ENCODE results near the gene KRT86.
"Not testable (repeated sequence)": the region's sequence is repeated elsewhere in the genome, so short reads cannot be mapped to it uniquely, and the experiment has no call there.

KRT86 gene

DNA sequence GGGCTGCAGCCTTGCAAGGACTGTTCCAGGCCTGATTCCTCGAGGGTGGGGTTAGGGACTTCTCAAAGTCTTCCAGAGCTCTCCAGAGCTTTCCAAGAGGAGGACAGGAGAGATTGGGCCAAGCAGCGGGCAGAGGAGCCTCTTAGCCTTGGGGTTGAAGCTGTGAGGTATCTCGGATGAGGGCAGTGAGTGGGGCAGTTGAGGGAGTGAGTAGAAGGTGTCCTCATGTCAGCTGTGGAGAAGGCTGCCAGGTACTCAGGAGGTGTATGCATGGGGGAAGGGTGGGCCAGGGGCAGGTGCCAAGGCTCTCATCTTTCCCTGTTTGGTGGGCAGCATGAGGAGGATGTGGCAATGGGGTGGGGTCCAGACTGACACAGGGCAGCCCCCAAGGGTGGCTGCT, 39.0 kb downstream of the KRT86 start:
- DNase-seq (ENCODE audit: low spot score): no peak

- no peak for DNase-seq (ENCODE audit: low spot score)
Observed at GRCh38 chr12:52313926-52314325, 39.5 kb downstream of the KRT86 start.

GRCh38 chr12:52314511-52314910, 40.1 kb downstream of the KRT86 start:
- DNase-seq (ENCODE audit: low spot score): no peak

GRCh38 chr12:52315721-52316120, 41.3 kb downstream of the KRT86 start:
- DNase-seq (ENCODE audit: low spot score): not testable (repeated sequence)

DNA sequence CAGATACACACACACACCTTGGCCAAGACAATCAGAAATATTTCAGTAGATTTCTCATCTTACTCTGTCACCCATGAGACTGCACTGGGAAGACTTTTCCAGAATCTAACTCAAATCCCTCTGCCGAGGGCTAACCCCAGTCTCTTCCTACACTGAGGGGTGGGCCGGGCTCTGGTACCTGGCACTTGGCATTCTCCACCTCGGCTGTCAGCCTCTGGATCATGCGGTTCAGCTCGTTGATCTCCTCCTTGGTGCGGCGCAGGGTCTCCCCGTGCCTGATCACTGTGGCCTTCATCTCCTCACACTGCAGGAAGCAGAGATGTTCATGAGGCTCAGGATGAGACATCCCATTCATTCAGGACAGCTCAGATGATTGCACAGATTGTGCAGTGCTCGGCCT, 41.8 kb downstream of the KRT86 start:
- no peak for DNase-seq (ENCODE audit: low spot score)

DNA sequence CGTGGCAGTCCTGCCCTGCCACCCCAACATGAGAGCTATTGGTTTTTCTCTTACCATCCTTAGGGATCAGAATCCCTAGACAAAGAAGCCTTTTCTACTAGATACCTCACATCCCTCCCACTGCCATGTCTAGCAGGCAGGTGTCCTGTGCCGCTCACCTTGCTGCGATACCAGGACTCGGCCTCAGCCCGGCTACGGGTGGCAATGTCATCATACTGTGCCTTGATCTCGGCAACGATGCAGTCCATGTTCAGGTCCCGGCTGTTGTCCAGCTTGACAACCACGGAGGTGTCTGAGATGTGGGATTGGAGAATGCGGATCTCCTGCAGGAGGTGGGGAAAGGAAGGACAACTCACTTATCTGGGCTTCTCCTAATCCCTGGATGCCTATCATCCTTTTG, 42.3 kb downstream of the KRT86 start:
- DNase-seq (ENCODE audit: low spot score): no peak

DNA sequence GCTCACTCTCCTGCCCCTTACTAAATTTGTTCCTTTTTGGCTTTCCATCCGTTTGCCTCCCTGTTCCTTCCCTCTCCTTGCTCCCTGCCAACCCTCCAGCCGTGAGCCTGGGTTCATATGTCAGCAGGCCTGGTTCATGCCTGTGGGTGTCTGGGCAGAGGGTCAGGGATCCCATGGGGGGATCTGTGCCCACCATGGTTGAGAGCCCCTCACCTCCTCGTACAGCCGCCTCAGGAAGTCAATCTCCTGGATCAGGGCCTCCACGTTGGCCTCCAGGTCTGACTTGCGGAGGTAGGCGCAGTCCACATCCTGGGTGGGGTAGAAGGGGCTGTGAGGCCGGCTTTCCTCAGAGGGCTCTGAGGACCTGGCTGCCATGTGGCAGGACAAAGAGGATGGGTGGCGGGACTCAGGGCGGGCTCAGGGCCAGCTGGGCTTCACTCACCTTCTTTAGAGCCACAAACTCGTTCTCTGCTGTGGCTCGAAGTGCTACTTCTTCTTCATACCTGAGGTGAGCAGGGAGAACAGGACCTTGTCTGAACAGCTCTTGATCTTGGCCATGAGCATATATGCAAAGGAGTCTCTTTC, 43.1 kb downstream of the KRT86 start:
- no peak for DNase-seq (ENCODE audit: low spot score)

- no peak for DNase-seq (ENCODE audit: low spot score)
Observed at GRCh38 chr12:52318241-52318990, 44.0 kb downstream of the KRT86 start.

- DNase-seq (ENCODE audit: low spot score): no peak
Observed at GRCh38 chr12:52319097-52319496, 44.7 kb downstream of the KRT86 start.

DNA sequence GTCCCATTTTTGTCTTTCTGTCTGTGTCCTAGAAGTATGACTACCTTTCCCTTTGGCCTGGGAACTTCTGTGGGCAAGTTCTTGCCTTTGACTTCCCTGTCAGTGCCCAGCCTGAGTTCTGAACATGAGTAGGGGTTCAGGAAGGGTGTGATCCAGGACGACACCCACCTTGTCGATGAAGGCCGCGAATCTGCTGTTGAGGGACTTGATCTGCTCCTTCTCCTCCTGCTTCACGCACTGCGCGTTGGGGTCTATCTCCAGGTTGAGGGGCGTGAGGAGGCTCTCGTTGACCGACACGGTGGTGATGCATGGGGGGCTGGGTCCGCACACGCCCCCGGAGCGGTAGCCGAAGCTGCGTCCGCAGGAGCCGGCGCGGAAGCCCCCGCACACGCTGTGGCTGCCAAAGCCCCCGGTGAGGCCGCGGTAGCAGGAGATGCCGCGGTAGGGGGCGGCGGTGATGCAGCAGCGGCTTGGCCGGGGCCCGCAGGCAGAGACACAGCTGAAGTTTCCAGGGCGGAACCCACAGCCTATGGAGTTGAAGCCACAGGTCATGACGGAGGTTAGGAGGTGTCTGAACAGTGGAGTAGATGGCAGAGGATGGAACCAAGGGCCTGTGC, 46.4 kb downstream of the KRT86 start, which contains the start of gene KRT83:
Gene KRT83, minus strand, starts transcription at position 615 of the 617 bp plus-strand sequence. Its CDS starts 63 bp downstream, at position 552.
- no peak for DNase-seq (ENCODE audit: low spot score)

DNA sequence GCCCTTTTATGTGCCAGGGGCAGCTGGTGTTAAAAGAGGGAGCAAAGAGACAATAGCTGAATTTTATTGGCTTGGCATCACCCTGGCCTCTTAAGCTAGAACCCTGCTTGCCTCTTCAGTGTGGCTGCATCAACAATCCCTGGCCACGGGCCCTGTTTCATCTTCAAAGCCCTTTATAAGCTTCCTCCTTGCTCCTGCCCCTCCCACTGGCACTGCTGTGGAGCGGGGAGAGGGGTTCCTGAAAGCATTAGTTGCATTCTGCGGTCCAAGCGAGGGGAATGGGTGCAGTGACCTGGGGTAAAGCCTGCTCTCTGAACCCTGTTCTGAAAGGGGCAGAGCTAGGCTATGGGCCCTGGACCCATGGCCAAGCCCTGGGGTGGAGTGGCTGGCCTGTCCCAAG, 47.0 kb downstream of the KRT86 start:
- no peak for DNase-seq (ENCODE audit: low spot score)

DNA sequence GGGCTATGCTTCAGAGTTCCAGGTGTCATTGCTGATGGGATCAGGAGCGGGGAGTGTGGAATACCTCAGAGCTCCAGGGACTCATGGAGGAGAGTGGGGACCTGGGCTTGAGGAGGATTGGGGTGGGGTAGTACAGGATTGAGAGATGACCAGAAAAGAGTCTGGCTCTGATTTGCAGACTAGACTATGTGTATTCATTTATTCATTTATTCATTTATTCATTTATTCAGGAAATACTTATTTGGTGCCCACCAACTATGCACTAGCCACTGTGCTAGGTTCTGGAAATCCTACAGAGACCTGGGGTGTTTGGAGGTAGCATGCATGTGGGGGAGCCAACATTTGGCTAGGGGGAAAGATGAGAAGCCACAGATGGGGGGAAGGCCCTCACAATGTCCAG, 47.6 kb downstream of the KRT86 start:
- DNase-seq (ENCODE audit: low spot score): no peak

DNA sequence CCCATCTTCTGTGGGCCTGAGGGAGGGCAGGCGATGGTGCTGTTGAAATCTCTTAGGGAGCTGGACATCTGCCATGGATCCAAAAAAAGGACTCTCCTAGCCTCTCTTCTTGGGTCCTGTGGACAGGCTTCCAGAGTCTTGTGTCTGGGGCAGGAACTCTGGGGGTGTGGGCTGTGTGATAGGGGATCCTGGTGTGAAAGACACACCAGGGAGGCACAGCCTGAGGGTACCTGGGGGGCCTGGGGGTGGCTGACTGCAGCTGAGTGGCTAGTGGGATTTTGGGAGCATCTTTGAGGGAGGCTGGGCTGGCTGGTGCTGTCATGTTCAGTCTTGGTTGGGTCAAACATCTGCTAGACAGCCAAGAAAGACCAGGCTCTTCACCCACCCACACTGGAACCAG, 48.6 kb downstream of the KRT86 start:
- DNase-seq (ENCODE audit: low spot score): no peak

DNA sequence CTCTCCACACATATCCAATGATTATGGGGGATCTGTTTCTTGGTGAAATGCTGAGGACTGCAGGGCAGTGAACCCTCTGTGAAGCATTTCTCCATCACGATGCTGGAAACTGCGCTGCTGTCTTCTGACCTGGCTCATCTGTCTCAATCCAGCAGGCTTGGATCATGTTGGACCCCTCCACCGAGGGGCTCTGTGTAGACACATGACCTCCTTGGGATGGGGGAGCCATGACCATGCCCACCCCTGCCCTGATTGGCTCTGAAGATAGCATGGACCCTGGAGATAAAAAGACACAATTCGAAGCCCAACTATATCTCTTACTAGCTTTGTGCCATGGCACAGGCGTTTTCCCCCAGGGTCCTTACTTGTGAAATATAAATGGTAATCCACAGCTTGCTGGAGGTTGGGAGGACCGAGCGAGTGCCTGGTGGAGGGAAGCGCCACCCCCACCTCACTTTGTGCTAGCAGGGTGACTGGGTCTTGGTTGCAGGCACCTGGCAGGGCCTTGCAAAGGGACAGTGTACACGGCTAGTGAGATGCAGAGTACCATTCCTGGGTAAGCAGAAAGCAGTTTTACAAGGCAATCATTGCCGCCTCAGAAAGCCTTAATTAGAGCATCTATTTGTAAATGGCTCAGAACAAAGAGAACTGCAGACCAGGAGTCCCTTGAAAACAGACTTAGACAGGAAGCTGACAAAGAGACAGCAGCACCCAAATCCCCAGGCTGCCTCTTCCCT, 49.1 kb downstream of the KRT86 start:
- DNase-seq (ENCODE audit: low spot score): no peak

DNA sequence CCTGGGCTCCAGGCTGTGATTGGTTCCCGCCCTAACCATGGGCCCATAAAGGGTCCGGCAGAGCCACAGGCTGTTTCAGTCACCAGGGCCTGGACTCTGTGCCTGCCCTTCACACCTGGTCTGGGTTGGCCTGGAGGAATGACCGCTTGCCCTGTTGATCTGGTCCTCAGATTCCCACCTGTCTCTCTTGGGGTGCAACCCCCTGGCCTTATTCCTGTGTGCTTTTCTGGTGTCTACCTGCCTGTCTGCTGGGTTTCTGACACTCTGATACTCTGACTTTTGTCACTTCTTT, 49.7 kb downstream of the KRT86 start:
- no peak for DNase-seq (ENCODE audit: low spot score)

- peak; percentile 57 for DNase-seq (ENCODE audit: low spot score)
Observed at GRCh38 chr12:52327052-52327829, 52.8 kb downstream of the KRT86 start.

DNA sequence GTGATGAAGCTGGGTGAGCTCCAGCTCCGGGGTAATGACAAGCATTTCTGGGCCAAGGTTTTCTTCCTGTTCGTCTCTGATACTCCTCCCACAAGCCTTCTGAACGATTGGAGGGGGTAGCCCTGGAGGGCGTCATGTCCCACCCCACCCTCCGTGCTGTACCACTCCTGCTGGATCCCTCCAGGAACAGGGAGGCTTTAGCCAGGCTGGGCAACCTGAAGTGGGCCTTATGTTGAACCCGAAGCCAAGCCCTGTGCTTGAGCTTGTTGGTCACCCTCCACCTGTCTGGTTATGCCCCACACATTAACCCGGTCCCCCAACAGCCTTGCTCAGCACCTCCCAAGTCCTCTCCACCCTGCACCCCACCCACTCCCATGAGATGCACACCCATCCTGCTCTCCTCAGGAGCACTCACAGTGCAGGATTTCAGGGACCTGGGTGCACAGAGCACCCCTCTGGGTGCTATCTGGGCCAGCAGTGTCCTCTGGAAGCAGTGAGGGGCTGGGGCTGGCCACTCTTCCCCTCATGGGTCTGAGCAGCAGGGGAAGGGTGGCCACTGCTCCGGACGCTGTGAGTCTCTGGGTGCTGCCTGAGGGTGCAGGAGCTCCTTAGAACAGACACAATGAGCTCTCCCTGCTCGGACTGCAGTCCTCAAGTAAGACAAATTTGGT, 53.5 kb downstream of the KRT86 start:
- no peak for DNase-seq (ENCODE audit: low spot score)

- no peak for DNase-seq (ENCODE audit: low spot score)
Observed at GRCh38 chr12:52331039-52331438, 56.6 kb downstream of the KRT86 start.

- no peak for DNase-seq (ENCODE audit: low spot score)
Observed at GRCh38 chr12:52331833-52332232, 57.4 kb downstream of the KRT86 start.

DNA sequence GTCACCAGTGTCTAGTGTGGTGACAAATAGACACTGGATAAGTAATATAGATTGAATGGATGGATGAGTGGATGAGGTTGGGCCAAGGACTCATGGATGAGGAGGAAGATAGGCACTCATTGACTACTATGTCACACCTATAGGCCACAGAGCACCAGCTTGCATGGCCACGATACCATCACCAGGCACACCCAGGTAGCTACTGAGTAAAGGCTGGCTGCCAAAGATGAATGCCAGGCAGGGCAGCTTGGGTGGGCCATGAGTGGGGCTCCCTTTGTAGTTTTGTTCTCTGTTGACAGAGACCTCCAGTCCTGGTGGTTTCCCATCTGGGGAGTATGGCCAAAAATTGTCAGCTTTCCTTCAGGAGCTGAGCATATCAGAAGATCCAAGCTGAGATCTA, 57.9 kb downstream of the KRT86 start:
- no peak for DNase-seq (ENCODE audit: low spot score)

GRCh38 chr12:52333321-52333720, 58.9 kb downstream of the KRT86 start:
- DNase-seq (ENCODE audit: low spot score): no peak
